MM.1S (cell line): ENCODE data around the gene CPA5.

ENCODE experiments used
- DNase-seq: peaks from one replicate; pipeline ENCODE4 v3.0.0-alpha.2; 2015
- H2AFZ ChIP-seq: fragments of 300-600 bp; sonication (generic); 2 replicates; pipeline ENCODE4 v1.6.0; 2016; ENCODE audit warnings: antibody characterized with exemption, low read length
- H3F3A ChIP-seq: fragments of 300-600 bp; sonication (generic); 2 replicates; pipeline ENCODE4 v1.6.1; 2016; ENCODE audit warnings: mild to moderate bottlenecking, antibody characterized with exemption, low read length, moderate library complexity, mixed read lengths; ENCODE audit not compliant: insufficient read depth
- H3K27ac ChIP-seq: fragments of 300-600 bp; sonication (generic); 2 replicates; pipeline ENCODE4 v1.5.1; 2016; ENCODE audit warnings: mild to moderate bottlenecking, low read length
- H3K27me3 ChIP-seq: fragments of 300-600 bp; sonication (generic); replicated peaks from 2 replicates; pipeline ENCODE4 v1.6.0; 2016; ENCODE audit warnings: low read length; ENCODE audit not compliant: insufficient read depth
- H3K36me3 ChIP-seq: fragments of 300-600 bp; sonication (generic); replicated peaks from 2 replicates; pipeline ENCODE4 v1.6.1; 2016; ENCODE audit warnings: mild to moderate bottlenecking, low read length, mixed read lengths; ENCODE audit not compliant: insufficient read depth
- H3K4me1 ChIP-seq: fragments of 300-600 bp; sonication (generic); 2 replicates; pipeline ENCODE4 v1.6.1; 2016; ENCODE audit warnings: low read length, mixed read lengths
- H3K4me2 ChIP-seq: fragments of 300-600 bp; sonication (generic); 2 replicates; pipeline ENCODE4 v1.6.0; 2016; ENCODE audit warnings: low read depth, low read length
- H3K4me3 ChIP-seq: fragments of 300-600 bp; sonication (generic); 2 replicates; pipeline ENCODE4 v1.5.1; 2016; ENCODE audit warnings: low read length, mixed read lengths
- H3K79me2 ChIP-seq: fragments of 300-600 bp; sonication (generic); 2 replicates; pipeline ENCODE4 v1.6.1; 2016; ENCODE audit warnings: mixed run types, low read length, mixed read lengths
- H3K9ac ChIP-seq: fragments of 300-600 bp; sonication (generic); 2 replicates; pipeline ENCODE4 v1.6.1; 2016; ENCODE audit warnings: low read length, mixed read lengths
- H3K9me2 ChIP-seq: fragments of 300-600 bp; sonication (generic); replicated peaks from 2 replicates; pipeline ENCODE4 v1.6.1; 2016; ENCODE audit warnings: mild to moderate bottlenecking, low read length, mixed read lengths; ENCODE audit not compliant: insufficient read depth
- H3K9me3 ChIP-seq: fragments of 300-600 bp; sonication (generic); replicated peaks from 2 replicates; pipeline ENCODE4 v1.6.1; 2016; ENCODE audit warnings: mild to moderate bottlenecking, low read length, mixed read lengths; ENCODE audit not compliant: insufficient read depth
- H4K20me1 ChIP-seq: fragments of 300-600 bp; sonication (generic); 2 replicates; pipeline ENCODE4 v1.6.1; 2016; ENCODE audit warnings: mild to moderate bottlenecking, low read length, moderate library complexity, mixed read lengths; ENCODE audit not compliant: insufficient read depth
- EZH2 ChIP-seq: fragments of 300-600 bp; sonication (generic); optimal IDR thresholded peaks from 2 replicates; pipeline ENCODE3; 2017; ENCODE audit warnings: low read depth, mild to moderate bottlenecking, antibody characterized with exemption, low read length, mixed read lengths
- EZH2phosphoT487 ChIP-seq: fragments of 300-600 bp; sonication (generic); IDR thresholded peaks from 2 replicates; pipeline ENCODE4 v1.6.1; 2018; ENCODE audit warnings: antibody characterized with exemption, low read length
- TF ChIP-seq, protein P1 (sequence below): fragments of 300-600 bp; sonication (generic); IDR thresholded peaks from 2 replicates; pipeline ENCODE4 v1.5.1; 2016; ENCODE audit warnings: antibody characterized with exemption, low read length, mixed read lengths

Gene CPA5

DNA sequence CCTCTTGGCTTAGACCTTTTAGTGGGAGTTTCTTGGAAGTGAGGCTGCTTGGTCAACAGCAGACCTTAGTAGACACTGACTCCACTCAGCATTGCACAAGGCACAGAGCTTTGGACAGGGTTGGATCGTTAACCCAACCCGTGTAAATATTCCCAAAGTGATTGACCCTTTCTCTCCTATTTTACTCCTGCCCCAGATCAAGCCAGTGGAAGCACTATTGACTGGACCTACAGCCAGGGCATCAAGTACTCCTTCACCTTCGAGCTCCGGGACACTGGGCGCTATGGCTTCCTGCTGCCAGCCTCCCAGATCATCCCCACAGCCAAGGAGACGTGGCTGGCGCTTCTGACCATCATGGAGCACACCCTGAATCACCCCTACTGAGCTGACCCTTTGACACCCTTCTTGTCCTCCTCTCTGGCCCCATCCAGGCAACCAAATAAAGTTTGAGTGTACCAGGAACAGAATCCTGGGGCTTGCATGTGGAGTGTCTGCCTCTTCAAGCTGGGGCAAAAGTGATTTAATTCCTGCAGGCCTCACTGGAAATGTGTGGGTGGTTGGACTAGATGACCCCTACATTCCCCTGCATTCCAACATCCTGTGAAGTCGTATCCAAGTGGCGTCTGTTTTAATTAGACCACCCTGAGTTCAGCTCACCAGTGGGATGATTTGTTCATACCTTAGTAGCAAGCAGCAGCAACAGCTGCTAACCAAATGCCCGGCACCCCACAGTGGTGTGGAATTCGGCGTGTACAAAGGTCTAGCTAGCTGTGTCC, 43.2 kb downstream of the CPA5 start:
- TF ChIP-seq, protein P1, sequence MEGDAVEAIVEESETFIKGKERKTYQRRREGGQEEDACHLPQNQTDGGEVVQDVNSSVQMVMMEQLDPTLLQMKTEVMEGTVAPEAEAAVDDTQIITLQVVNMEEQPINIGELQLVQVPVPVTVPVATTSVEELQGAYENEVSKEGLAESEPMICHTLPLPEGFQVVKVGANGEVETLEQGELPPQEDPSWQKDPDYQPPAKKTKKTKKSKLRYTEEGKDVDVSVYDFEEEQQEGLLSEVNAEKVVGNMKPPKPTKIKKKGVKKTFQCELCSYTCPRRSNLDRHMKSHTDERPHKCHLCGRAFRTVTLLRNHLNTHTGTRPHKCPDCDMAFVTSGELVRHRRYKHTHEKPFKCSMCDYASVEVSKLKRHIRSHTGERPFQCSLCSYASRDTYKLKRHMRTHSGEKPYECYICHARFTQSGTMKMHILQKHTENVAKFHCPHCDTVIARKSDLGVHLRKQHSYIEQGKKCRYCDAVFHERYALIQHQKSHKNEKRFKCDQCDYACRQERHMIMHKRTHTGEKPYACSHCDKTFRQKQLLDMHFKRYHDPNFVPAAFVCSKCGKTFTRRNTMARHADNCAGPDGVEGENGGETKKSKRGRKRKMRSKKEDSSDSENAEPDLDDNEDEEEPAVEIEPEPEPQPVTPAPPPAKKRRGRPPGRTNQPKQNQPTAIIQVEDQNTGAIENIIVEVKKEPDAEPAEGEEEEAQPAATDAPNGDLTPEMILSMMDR, result no peak
- no peaks in the 10 kb centered on the region for H3K79me2 ChIP-seq
- DNase-seq, result no peak

DNA sequence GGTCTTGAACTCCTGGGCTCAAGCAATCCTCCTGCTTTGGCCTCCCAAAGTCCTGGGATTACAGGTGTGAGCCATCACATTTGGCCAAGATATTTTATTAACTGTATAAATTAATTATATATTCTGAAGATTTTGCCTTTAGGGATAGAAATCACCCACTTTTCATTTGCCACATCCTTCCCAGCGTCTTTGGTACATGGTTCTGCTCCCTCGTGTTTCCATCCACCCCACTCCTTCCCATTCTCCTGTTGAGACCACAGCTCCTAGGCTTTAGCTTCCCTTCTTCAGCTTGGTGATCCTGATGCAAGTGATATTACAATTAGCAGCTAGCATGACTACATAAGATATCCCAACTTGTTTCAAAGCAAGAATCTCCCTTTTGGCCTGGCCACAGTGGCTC, 44.1 kb downstream of the CPA5 start:
- no peaks in the 10 kb centered on the region for H3F3A ChIP-seq
- DNase-seq, result no peak
- H3K27me3 ChIP-seq, result no peaks in the 10 kb centered on the region
- no peak overlapping the region for H3K4me3 ChIP-seq
- H3K4me1 ChIP-seq, result no peaks in the 10 kb centered on the region
- no peak overlapping the region for H3K4me2 ChIP-seq
- no peaks in the 10 kb centered on the region for H3K9me3 ChIP-seq
- H3K36me3 ChIP-seq, result no peaks in the 10 kb centered on the region
- H3K79me2 ChIP-seq, result no peaks in the 10 kb centered on the region
- TF ChIP-seq EZH2phosphoT487 (no peak), EZH2 (no peak)
- TF ChIP-seq, protein P1, result no peak
- no peaks in the 10 kb centered on the region for H4K20me1 ChIP-seq
- H3K27ac ChIP-seq, result no peak overlapping the region
- H3K9me2 ChIP-seq, result no peaks in the 10 kb centered on the region
- H3K9ac ChIP-seq, result no peak overlapping the region
- no peak overlapping the region for H2AFZ ChIP-seq

More for the DNA sequence above, 43.2 kb downstream of the CPA5 start:
- H2AFZ ChIP-seq, result no peak overlapping the region
- H3K9ac ChIP-seq, result no peak overlapping the region
- no peak overlapping the region for H3K4me3 ChIP-seq
- no peaks in the 10 kb centered on the region for H3K9me2 ChIP-seq
- no peaks in the 10 kb centered on the region for H3K36me3 ChIP-seq
- H3K4me2 ChIP-seq, result no peak overlapping the region
- no peaks in the 10 kb centered on the region for H3K27me3 ChIP-seq
- H3F3A ChIP-seq, result no peaks in the 10 kb centered on the region
- no peaks in the 10 kb centered on the region for H4K20me1 ChIP-seq
- H3K4me1 ChIP-seq, result no peaks in the 10 kb centered on the region
- H3K27ac ChIP-seq, result no peak overlapping the region
- H3K9me3 ChIP-seq, result no peaks in the 10 kb centered on the region

DNA sequence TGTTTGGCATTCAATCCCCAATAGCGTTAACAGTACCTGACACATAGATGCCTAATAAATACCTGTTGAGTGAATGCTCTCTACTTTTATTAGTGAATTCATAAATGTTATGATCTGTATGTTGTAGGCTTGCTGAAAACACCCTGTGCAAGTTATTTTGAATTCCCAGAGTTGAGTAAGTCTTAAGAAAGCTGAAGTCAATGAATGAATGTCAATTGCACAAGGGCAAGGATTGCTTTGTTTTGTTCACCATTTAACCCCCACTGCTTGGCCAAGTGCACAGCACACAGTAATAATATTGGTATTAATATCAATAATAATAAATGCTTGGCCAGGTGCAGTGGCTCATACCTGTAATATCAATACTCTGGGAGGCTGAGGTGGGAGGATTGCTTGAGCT, 45.9 kb downstream of the CPA5 start:
- Histone ChIP-seq H3K27ac (no peak overlapping the region), H3K9me2 (no peaks in the 10 kb centered on the region), H4K20me1 (no peaks in the 10 kb centered on the region), H3K9me3 (no peaks in the 10 kb centered on the region), H3K4me3 (no peak overlapping the region), H3K9ac (no peak overlapping the region), H3K79me2 (no peaks in the 10 kb centered on the region), H3K4me2 (no peak overlapping the region), H3K4me1 (no peaks in the 10 kb centered on the region), H3K27me3 (no peaks in the 10 kb centered on the region), H3K36me3 (no peaks in the 10 kb centered on the region), H2AFZ (no peak overlapping the region), H3F3A (no peaks in the 10 kb centered on the region)
- TF ChIP-seq EZH2phosphoT487 (no peak), EZH2 (no peak)
- TF ChIP-seq, protein P1, result no peak
- no peak for DNase-seq
